H1 (cell line): ENCODE results near the gene CAT. TPM values are rescaled to one million over a fixed set of nuclear protein-coding genes. Genes with fewer than 3 reads are reported as not detected.

ENCODE experiments used
- CTCF ChIA-PET: fragments of 300-600 bp; sonication (Branson Sonifier 250); formaldehyde crosslinking; loops from one replicate; lab custom pipeline; 2021; ENCODE audit not compliant: partially characterized antibody; lab: Charles Lee
- POLR2A ChIA-PET: fragments of 300-600 bp; sonication (Branson Sonifier 250); formaldehyde crosslinking; loops from one replicate; lab custom pipeline; 2021; ENCODE audit warnings: inconsistent platforms; ENCODE audit not compliant: partially characterized antibody; lab: Charles Lee
- DNase-seq, 2 experiments: peaks; one replicate each; pipeline versions ENCODE4 v3.0.0 to v3.0.0-alpha.2; 2010 to 2022; ENCODE audit warnings: low spot score in 2 of 2, low read depth in 1 of 2, mixed read lengths in 1 of 2
- FAIRE-seq: peaks from 2 replicates; lab custom pipeline; 2011; peaks lifted over from hg19 to GRCh38; lab: Jason Lieb, UNC
- H2AFZ ChIP-seq: 2 replicates; pipeline ENCODE4 v1.8.1; 2012; ENCODE audit warnings: low read length, inconsistent platforms
- H2AK5ac ChIP-seq: 2 replicates; pipeline ENCODE4 v1.6.1; 2013; ENCODE audit warnings: low read depth, low read length
- H2BK120ac ChIP-seq: replicated peaks from 2 replicates; pipeline ENCODE3; 2013; ENCODE audit warnings: low read depth, low read length, inconsistent platforms
- H2BK12ac ChIP-seq: 2 replicates; pipeline ENCODE4 v1.6.1; 2013; ENCODE audit warnings: low read depth, low read length
- H2BK15ac ChIP-seq: 2 replicates; pipeline ENCODE4 v1.6.1; 2013; ENCODE audit warnings: low read length
- H2BK20ac ChIP-seq: 2 replicates; pipeline ENCODE4 v1.6.1; 2013; ENCODE audit warnings: low read length
- H2BK5ac ChIP-seq: 2 replicates; pipeline ENCODE4 v1.6.1; 2013; ENCODE audit warnings: low read depth, low read length
- H3K14ac ChIP-seq: 2 replicates; pipeline ENCODE4 v1.6.1; 2013; ENCODE audit warnings: inconsistent platforms; ENCODE audit not compliant: insufficient read length
- H3K18ac ChIP-seq: 2 replicates; pipeline ENCODE4 v1.6.1; 2013; ENCODE audit warnings: low read length; ENCODE audit errors: extremely low read depth
- H3K23ac ChIP-seq: 2 replicates; pipeline ENCODE4 v1.6.1; 2013; ENCODE audit warnings: inconsistent platforms; ENCODE audit not compliant: insufficient read length
- H3K23me2 ChIP-seq: 2 replicates; pipeline ENCODE4 v1.6.1; 2013; ENCODE audit warnings: low read depth, low read length
- H3K27ac ChIP-seq: 2 replicates; pipeline ENCODE4 v1.6.1; 2011; ENCODE audit warnings: low read depth, low read length, inconsistent platforms
- H3K27me3 ChIP-seq, 4 experiments: replicated peaks in 1 of 4; 1 replicate in 1 of 4; 2 replicates in 3 of 4; pipeline versions ENCODE4 v1.6.1 to v1.8.1; 2011 to 2013; ENCODE audit warnings: low read length in 3 of 4, mild to moderate bottlenecking in 3 of 4, inconsistent platforms in 2 of 4, mixed read lengths in 2 of 4, moderate library complexity in 1 of 4; ENCODE audit not compliant: control insufficient read depth in 3 of 4, insufficient read depth in 3 of 4; ENCODE audit errors: extremely low read depth in 1 of 4
- H3K36me3 ChIP-seq, 4 experiments: 2 replicates each; pipeline versions ENCODE4 v1.6.1 to v1.8.1; 2011 to 2013; ENCODE audit warnings: mild to moderate bottlenecking in 4 of 4, low read length in 3 of 4, moderate library complexity in 2 of 4, control low read depth in 1 of 4, inconsistent platforms in 1 of 4; ENCODE audit not compliant: insufficient read depth in 4 of 4, control insufficient read depth in 2 of 4
- H3K4ac ChIP-seq: replicated peaks from 2 replicates; pipeline ENCODE3; 2013; ENCODE audit warnings: low read length, low read depth, mixed read lengths, inconsistent platforms; ENCODE audit not compliant: insufficient read length
- H3K4me1 ChIP-seq, 4 experiments: replicated peaks in 1 of 4; 1 replicate in 1 of 4; 2 replicates in 3 of 4; pipeline versions ENCODE4 v1.6.1 to v1.8.1; 2011 to 2013; ENCODE audit warnings: low read length in 3 of 4, inconsistent platforms in 2 of 4, mixed read lengths in 1 of 4; ENCODE audit not compliant: insufficient read depth in 4 of 4, control insufficient read depth in 3 of 4
- H3K4me2 ChIP-seq, 2 experiments: 2 replicates each; pipeline versions ENCODE4 v1.6.1 to v1.8.1; 2011 to 2013; ENCODE audit warnings: low read depth in 2 of 2, low read length in 2 of 2, control low read depth in 1 of 2, inconsistent platforms in 1 of 2, mild to moderate bottlenecking in 1 of 2; ENCODE audit not compliant: insufficient read depth in 1 of 2
- H3K4me3 ChIP-seq, 4 experiments: fragments of 200-600, 300-600 bp in 1 of 4; sonication (generic), shearing (Covaris generic), sonication (Bioruptor Twin) in 1 of 4; 2 replicates each; pipeline versions ENCODE4 v1.5.1 to v1.8.1; 2011 to 2016; ENCODE audit warnings: low read length in 4 of 4, low read depth in 3 of 4, control low read depth in 2 of 4, inconsistent platforms in 2 of 4, mild to moderate bottlenecking in 2 of 4, mixed read lengths in 1 of 4, moderate library complexity in 1 of 4; ENCODE audit not compliant: insufficient read depth in 2 of 4; ENCODE audit errors: extremely low read depth in 1 of 4
- H3K56ac ChIP-seq: replicated peaks from 2 replicates; pipeline ENCODE3; 2013; ENCODE audit warnings: low read depth, mild to moderate bottlenecking, mixed read lengths, low read length, inconsistent platforms; ENCODE audit not compliant: insufficient read length
- H3K79me1 ChIP-seq: 2 replicates; pipeline ENCODE4 v1.6.1; 2013; ENCODE audit warnings: low read depth, low read length, control low read depth
- H3K79me2 ChIP-seq, 2 experiments: 2 replicates each; pipeline versions ENCODE4 v1.6.1 to v1.8.1; 2012 to 2013; ENCODE audit warnings: low read length in 2 of 2, mild to moderate bottlenecking in 2 of 2, inconsistent platforms in 1 of 2; ENCODE audit not compliant: insufficient read depth in 2 of 2, control insufficient read depth in 1 of 2
- H3K9ac ChIP-seq, 4 experiments: replicated peaks in 1 of 4; 1 replicate in 1 of 4; 2 replicates in 3 of 4; pipeline versions ENCODE4 v1.6.1 to v1.8.1; 2011 to 2013; ENCODE audit warnings: low read depth in 3 of 4, low read length in 3 of 4, control low read depth in 2 of 4, mild to moderate bottlenecking in 2 of 4, moderate library complexity in 2 of 4, inconsistent platforms in 1 of 4; ENCODE audit errors: extremely low read depth in 1 of 4
- H3K9me3 ChIP-seq, 2 experiments: 2 replicates each; pipeline versions ENCODE4 v1.6.1 to v1.8.1; 2012 to 2013; ENCODE audit warnings: mild to moderate bottlenecking in 2 of 2, moderate library complexity in 2 of 2, control low read depth in 1 of 2, inconsistent platforms in 1 of 2, low read depth in 1 of 2, low read length in 1 of 2, mixed read lengths in 1 of 2; ENCODE audit not compliant: insufficient read depth in 2 of 2
- H4K20me1 ChIP-seq, 2 experiments: replicated peaks in 1 of 2; 2 replicates each; pipeline versions ENCODE3 to v1.8.1; 2011 to 2013; ENCODE audit warnings: inconsistent platforms in 2 of 2, low read length in 2 of 2, mild to moderate bottlenecking in 1 of 2; ENCODE audit not compliant: insufficient read depth in 2 of 2, control insufficient read depth in 1 of 2
- H4K5ac ChIP-seq: 2 replicates; pipeline ENCODE4 v1.6.1; 2013; ENCODE audit warnings: low read length, low read depth, mixed read lengths, inconsistent platforms; ENCODE audit not compliant: insufficient read length
- H4K8ac ChIP-seq: 2 replicates; pipeline ENCODE4 v1.8.0; 2013; ENCODE audit warnings: mild to moderate bottlenecking, moderate library complexity, low read length, inconsistent platforms; ENCODE audit not compliant: insufficient read depth; ENCODE audit errors: extremely low read depth
- H4K91ac ChIP-seq: replicated peaks from 2 replicates; pipeline ENCODE3; 2013; ENCODE audit warnings: low read length, mixed read lengths, inconsistent platforms; ENCODE audit not compliant: insufficient read length
- CEBPB ChIP-seq: IDR thresholded peaks from 2 replicates; pipeline ENCODE4 v1.6.1; 2012; ENCODE audit warnings: low read depth, low read length
- RNF2 ChIP-seq: fragments of 200-900, 300-1000 bp; sonication (generic); IDR thresholded peaks from 2 replicates; pipeline ENCODE4 v1.7.1; 2016; ENCODE audit warnings: borderline replicate concordance, low read depth, mild to moderate bottlenecking, antibody characterized with exemption, low read length; ENCODE audit not compliant: poor library complexity, severe bottlenecking; ENCODE audit errors: missing control alignments
- SUZ12 ChIP-seq: fragments of 200-600 bp; sonication (generic); IDR thresholded peaks from 2 replicates; pipeline ENCODE4 v1.6.1; 2012; ENCODE audit warnings: mild to moderate bottlenecking, inconsistent platforms, low read length, moderate library complexity, mixed read lengths
- WGBS, 2 experiments: shearing (Covaris generic) in 1 of 2; methylation state at CpG; one replicate each; pipeline versions ENCODE4 v1.1.6 to v1.1.7; 2013 to 2015; ENCODE audit warnings: low lambda C conversion rate in 2 of 2, mixed read lengths in 2 of 2, inconsistent platforms in 1 of 2, low coverage in 1 of 2, missing lambda C conversion rate in 1 of 2; ENCODE audit not compliant: insufficient replicate concordance in 2 of 2, insufficient coverage in 1 of 2, insufficient read length in 1 of 2; ENCODE audit errors: extremely low coverage in 1 of 2, missing lambda C conversion rate in 1 of 2; 5-methylcytosine and 5-hydroxymethylcytosine counted together
- polyA plus RNA-seq, 7 experiments: library from polyadenylated mRNA; depleted of rRNA in 3 of 7; stranded (reverse) in 5 of 7; unstranded in 2 of 7; fragments of >200 nt in 5 of 7; fragments of 200-250 nt in 2 of 7; gene quantifications; 1 replicate in 5 of 7; 2 replicates in 1 of 7; 4 replicates in 1 of 7; pipeline versions ENCODE4 v1.2.1 to v1.2.3, GENCODE V29; 2011 to 2013; ENCODE audit warnings: missing spikeins in 2 of 7, mixed read lengths in 2 of 7
- total RNA-seq: library from RNA; stranded (reverse); fragmentation: NEBNext Ultra II Directional; extraction: Animal tissue kit (Norgen Biotek cat#: 25700); gene quantifications from 2 replicates; pipeline ENCODE4 v1.2.1, GENCODE V29; 2021

Gene CAT
- total and polyA plus RNA-seq, 2 of the 8 experiments (the other 6 are each of a cell fraction or from before 2014, with no cell fraction given) = 9.6 to 15.0 TPM

- H3K79me2 ChIP-seq = no peaks in the 10 kb centered on the region
- H2BK20ac ChIP-seq = no peak overlapping the region
- H2BK120ac ChIP-seq = no peak overlapping the region
- H3K23ac ChIP-seq = no peak overlapping the region
- no peak overlapping the region for H2AFZ ChIP-seq
- DNase-seq (no peak), FAIRE-seq (no peak)
- no peaks in the 10 kb centered on the region for H3K79me1 ChIP-seq
- peaks cover 0 to 11% (median 3%) of the 10 kb centered on the region in 4 experiments; a peak in 4 of 8 replicates for H3K36me3 ChIP-seq
- no peak overlapping the region for H3K4me2 ChIP-seq
- no peak overlapping the region for H3K4ac ChIP-seq
- H4K91ac ChIP-seq = no peak overlapping the region
- no peak overlapping the region for H2BK15ac ChIP-seq
- no peak overlapping the region for H4K8ac ChIP-seq
- no peak overlapping the region for H3K14ac ChIP-seq
- H3K9me3 ChIP-seq = no peaks in the 10 kb centered on the region
- no peak overlapping the region for H2BK5ac ChIP-seq
- ChIA-PET CTCF (interaction anchor here (1.0 to 2.5 kb wide), 2 partner anchors 9 to 33 kb away, joined by 3 to 9 read pairs; no protein-coding TSS in a partner anchor), POLR2A (interaction anchor here (0.6 to 0.8 kb wide), 2 partner anchors 354 to 378 kb away, joined by 3 to 5 read pairs; partner anchors contain the start of gene NAT10)
- no peak overlapping the region for H3K18ac ChIP-seq
- H3K9ac ChIP-seq = no peak overlapping the region; a peak in 1 of 7 replicates
- H3K56ac ChIP-seq = no peak overlapping the region
- no peaks in the 10 kb centered on the region for H4K20me1 ChIP-seq
- H2AK5ac ChIP-seq = no peak overlapping the region
- 96% methylated on average over 3 of the region's 3 CpGs; no CpG with 5 or more reads in 1 of the 2 experiments for WGBS, 2 experiments
- H2BK12ac ChIP-seq = no peak overlapping the region
- H4K5ac ChIP-seq = no peak overlapping the region
- no peak for TF ChIP-seq CEBPB
- TF ChIP-seq SUZ12 = no peak
- no peak for TF ChIP-seq RNF2
- no peaks in the 10 kb centered on the region for H3K23me2 ChIP-seq
- H3K4me1 ChIP-seq = no peaks in the 10 kb centered on the region
- no peak overlapping the region for H3K27ac ChIP-seq
- no peak overlapping the region for H3K4me3 ChIP-seq
- H3K27me3 ChIP-seq = no peaks in the 10 kb centered on the region
Measured at GRCh38 chr11:34459507-34460162, 20.9 kb downstream of the CAT start.
